DND-41 (cell line): ENCODE measurements around the gene ARL4C.

Source experiments
- CTCF ChIP-seq: IDR thresholded peaks from 2 replicates; pipeline ENCODE4 v1.5.1; 2012; ENCODE audit warnings: borderline replicate concordance, low read length, moderate library complexity, mild to moderate bottlenecking; ENCODE audit not compliant: poor library complexity, severe bottlenecking; ENCODE audit errors: extremely low read depth
- EZH2 ChIP-seq: IDR thresholded peaks from 3 replicates; pipeline ENCODE4 v1.6.1; 2012; ENCODE audit warnings: borderline replicate concordance, low read depth, mild to moderate bottlenecking, moderate library complexity, low read length, inconsistent platforms; ENCODE audit not compliant: severe bottlenecking

DNA sequence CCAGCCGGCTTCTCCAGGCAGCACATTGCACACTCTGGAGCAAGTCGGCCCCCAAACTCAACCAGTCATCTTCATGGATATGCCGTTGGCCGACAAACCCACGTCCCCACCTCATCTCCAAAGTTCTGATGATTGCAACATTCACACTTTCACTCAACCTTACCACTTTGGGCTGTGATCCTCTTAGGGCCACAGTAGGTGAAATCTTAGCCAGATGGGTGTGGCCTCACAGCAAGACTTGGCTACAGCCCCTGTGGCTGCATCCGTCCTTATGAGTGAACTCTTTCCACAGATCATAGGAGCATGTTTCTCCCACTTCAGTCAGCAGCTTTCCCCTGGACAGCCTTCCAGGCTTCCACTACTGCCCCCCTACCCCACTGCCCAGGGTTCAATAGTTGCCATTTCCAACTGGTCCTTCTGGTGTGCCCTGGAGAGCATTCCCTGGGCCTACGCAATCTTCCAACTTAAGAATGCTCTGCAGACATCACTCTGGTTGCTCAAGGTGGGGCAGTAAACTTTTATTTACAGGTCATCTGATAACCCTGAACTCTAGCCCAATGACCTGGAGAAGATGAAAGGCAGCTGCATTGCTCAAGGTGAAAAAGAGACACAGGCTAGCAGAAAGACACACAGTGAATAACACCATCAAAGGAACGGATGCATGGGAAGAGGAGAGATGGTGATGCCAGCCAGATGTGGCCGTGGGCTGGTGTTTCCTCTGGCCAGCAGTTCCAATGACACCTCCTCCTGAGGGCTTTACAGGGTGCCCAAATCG, 34.5 kb downstream of the ARL4C start:
- TF ChIP-seq CTCF (no peak), EZH2 (no peak)
